Measurements from ENCODE around the gene TXNDC5. TPM values are rescaled to one million over a fixed set of nuclear protein-coding genes. Genes with fewer than 3 reads are reported as not detected.

TXNDC5 gene
- total RNA-seq, 2 experiments from 2014 or later: 312 to 319 TPM

DNA sequence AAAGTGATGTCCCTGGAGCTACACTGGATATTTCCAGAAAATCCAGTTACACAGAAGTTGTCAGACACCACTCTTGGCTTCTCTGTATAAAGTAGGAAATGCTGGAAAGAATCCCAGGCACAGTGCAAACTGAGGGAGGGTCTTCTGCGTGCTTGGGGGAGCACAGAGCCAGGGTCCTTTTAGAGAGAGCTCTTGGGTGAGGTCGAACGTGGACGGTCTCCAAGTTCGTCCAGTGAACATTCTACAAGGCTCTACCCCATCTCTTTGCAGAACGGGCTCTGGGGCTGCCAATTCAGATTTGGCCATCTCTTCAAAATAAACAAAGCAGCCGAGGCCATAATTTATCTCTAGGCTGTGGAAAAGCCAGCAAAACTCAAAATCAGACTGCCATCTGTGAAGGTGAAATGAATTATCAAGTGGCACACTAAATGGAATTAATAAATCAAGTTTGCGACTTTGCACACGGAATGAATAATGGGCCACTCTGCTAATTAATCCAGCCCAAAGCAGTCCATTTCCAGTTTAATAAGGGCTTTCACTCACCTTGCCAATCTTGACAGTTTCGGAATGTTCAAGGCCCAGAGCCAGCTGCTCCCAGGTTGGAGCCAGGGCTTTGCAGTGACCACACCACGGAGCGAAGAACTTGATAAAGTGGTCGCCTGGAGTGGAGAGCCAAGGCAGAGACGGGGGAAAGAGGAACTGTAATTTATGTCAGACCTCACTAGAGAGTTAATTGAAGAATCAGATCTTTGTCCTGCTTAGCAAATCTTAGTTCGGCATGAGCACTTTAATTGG is 19.3 kb downstream of the TXNDC5 start:
- no peak overlapping the region for H3K27ac ChIP-seq (ENCODE audit: low read depth, low read length, poor library complexity, severe bottlenecking)
- intact Hi-C loops (cut with micrococcal nuclease; ENCODE audit: unreplicated experiment): no loop called here
- H3K4me2 ChIP-seq (ENCODE audit: low read length): no peak overlapping the region
- H3K79me2 ChIP-seq (ENCODE audit: insufficient read depth, low read depth, low read length): peaks cover 5% of the 10 kb centered on the region; the same call in 1 of the 2 replicates
- H3K36me3 ChIP-seq (ENCODE audit: insufficient read depth, low read length): peaks cover 100% of the 10 kb centered on the region
- H3K9me2 ChIP-seq (ENCODE audit: insufficient read depth, low read length): no peaks in the 10 kb centered on the region
- H3K4me3 ChIP-seq (ENCODE audit: low read depth, low read length, poor library complexity, severe bottlenecking): no peak overlapping the region
- no peak overlapping the region for H2AFZ ChIP-seq (ENCODE audit: low read length)
- no peak for DNase-seq (ENCODE audit: low spot score)
- H4K20me1 ChIP-seq (ENCODE audit: insufficient read depth, low read length): no peaks in the 10 kb centered on the region
- no peaks in the 10 kb centered on the region for H3K9me3 ChIP-seq (ENCODE audit: low read length)
- no TSS peak for BruUV-seq (replicated peaks)
- no peaks in the 10 kb centered on the region for H3K4me1 ChIP-seq (ENCODE audit: insufficient read depth, low read length, poor library complexity, severe bottlenecking)
- ChIA-PET CTCF (ENCODE audit: unreplicated experiment) (no interaction called here), POLR2A (interaction anchor here (0.6 to 1.0 kb wide), 4 partner anchors 26 to 256 kb away, joined by 3 to 4 read pairs (median 3); no protein-coding TSS in a partner anchor)
- TF ChIP-seq EZH2phosphoT487 (IDR thresholded peaks at IDR 0.05; ENCODE audit: borderline replicate concordance, low read depth, low read length): no peak
- TF ChIP-seq, protein P1, sequence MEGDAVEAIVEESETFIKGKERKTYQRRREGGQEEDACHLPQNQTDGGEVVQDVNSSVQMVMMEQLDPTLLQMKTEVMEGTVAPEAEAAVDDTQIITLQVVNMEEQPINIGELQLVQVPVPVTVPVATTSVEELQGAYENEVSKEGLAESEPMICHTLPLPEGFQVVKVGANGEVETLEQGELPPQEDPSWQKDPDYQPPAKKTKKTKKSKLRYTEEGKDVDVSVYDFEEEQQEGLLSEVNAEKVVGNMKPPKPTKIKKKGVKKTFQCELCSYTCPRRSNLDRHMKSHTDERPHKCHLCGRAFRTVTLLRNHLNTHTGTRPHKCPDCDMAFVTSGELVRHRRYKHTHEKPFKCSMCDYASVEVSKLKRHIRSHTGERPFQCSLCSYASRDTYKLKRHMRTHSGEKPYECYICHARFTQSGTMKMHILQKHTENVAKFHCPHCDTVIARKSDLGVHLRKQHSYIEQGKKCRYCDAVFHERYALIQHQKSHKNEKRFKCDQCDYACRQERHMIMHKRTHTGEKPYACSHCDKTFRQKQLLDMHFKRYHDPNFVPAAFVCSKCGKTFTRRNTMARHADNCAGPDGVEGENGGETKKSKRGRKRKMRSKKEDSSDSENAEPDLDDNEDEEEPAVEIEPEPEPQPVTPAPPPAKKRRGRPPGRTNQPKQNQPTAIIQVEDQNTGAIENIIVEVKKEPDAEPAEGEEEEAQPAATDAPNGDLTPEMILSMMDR (conservative IDR thresholded peaks at IDR 0.05; ENCODE audit: low read length): no peak

GRCh38 chr6:7888587-7889357 is 21.8 kb downstream of the TXNDC5 start:
- TF ChIP-seq EZH2phosphoT487 (IDR thresholded peaks at IDR 0.05; ENCODE audit: borderline replicate concordance, low read depth, low read length): no peak
- TF ChIP-seq, protein P1 (conservative IDR thresholded peaks at IDR 0.05; ENCODE audit: low read length): no peak
- Histone ChIP-seq H3K9me3 (ENCODE audit: low read length) (no peaks in the 10 kb centered on the region), H3K79me2 (ENCODE audit: insufficient read depth, low read depth, low read length) (no peaks in the 10 kb centered on the region), H3K36me3 (ENCODE audit: insufficient read depth, low read length) (peaks cover 100% of the 10 kb centered on the region), H4K20me1 (ENCODE audit: insufficient read depth, low read length) (no peaks in the 10 kb centered on the region), H3K27ac (ENCODE audit: low read depth, low read length, poor library complexity, severe bottlenecking) (no peak overlapping the region), H3K4me1 (ENCODE audit: insufficient read depth, low read length, poor library complexity, severe bottlenecking) (no peaks in the 10 kb centered on the region), H2AFZ (ENCODE audit: low read length) (no peak overlapping the region), H3K4me2 (ENCODE audit: low read length) (no peak overlapping the region), H3K9me2 (ENCODE audit: insufficient read depth, low read length) (no peaks in the 10 kb centered on the region), H3K4me3 (ENCODE audit: low read depth, low read length, poor library complexity, severe bottlenecking) (no peak overlapping the region)
- no peak for DNase-seq (ENCODE audit: low spot score)
- CTCF ChIA-PET (ENCODE audit: unreplicated experiment): interaction anchor here (1.3 kb wide), 1 partner anchor 29 kb away, joined by 3 read pairs; no protein-coding TSS in a partner anchor
- intact Hi-C loops (cut with micrococcal nuclease; ENCODE audit: unreplicated experiment): no loop called here
- no TSS peak for BruUV-seq (replicated peaks)
- POLR2A ChIA-PET: interaction anchor here (1.0 kb wide), 2 partner anchors 8 to 11 kb away, joined by 3 to 4 read pairs; no protein-coding TSS in a partner anchor

All from OCI-LY7 (cell line).